Anterior cingulate cortex (tissue), 58 donors: ENCODE results near the gene ARSA.
"Not testable (repeated sequence)": the region's sequence is repeated elsewhere in the genome, so short reads cannot be mapped to it uniquely, and the experiment has no call there.

Experiments used
- DNase-seq, 58 donors: peaks; one replicate each; lab custom pipeline; 2025; lab: John Stamatoyannopoulos, UW

Gene ARSA

GRCh38 chr22:50627642-50628542, at the start of gene ARSA:
Gene ARSA (minus strand): TSS chr22:50628152. CDS start chr22:50627779, 373 bp downstream.
- peak in 54 of 58 donors; percentile 44 to 89 (median 77) for DNase-seq

- DNase-seq = no peak
These were observed 48.9 kb upstream of the ARSA start for GRCh38 chr22:50676661-50677492.

- no peak for DNase-seq
These were observed 48.3 kb upstream of the ARSA start for GRCh38 chr22:50676180-50676636.

GRCh38 chr22:50675553-50676179, 47.7 kb upstream of the ARSA start:
- DNase-seq = no peak

GRCh38 chr22:50674606-50675552, 46.9 kb upstream of the ARSA start:
- DNase-seq = no peak

GRCh38 chr22:50674130-50674500, 46.2 kb upstream of the ARSA start:
- no peak for DNase-seq

- peak in 5 of 58 donors; percentile 29 to 54 (median 40) for DNase-seq
These were observed 45.5 kb upstream of the ARSA start for GRCh38 chr22:50673231-50674129.

GRCh38 chr22:50672471-50673230, 44.7 kb upstream of the ARSA start, which contains the start of gene SHANK3:
Gene SHANK3 (plus strand): TSS chr22:50672823.
- no peak for DNase-seq

DNA sequence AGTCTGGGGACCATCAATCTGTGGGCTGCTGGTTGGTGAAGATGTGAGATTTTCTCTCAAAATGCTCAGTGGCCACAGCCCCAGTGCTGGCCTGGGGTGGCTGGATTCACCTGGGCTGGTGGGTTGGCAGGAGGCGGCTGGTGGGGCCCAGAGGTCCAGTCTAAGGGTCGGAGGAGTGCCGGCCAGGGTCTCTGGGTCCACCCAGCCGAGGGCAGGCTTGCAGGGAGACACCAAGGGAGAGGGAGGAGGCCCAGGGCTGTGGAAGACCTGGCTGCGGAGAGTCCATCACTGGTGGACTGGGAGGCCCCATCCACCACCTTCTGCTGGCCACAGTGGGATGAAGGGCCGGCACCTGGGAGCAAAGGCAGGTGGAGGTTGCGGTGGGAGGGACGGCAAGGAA, 44.1 kb upstream of the ARSA start:
- no peak for DNase-seq

DNA sequence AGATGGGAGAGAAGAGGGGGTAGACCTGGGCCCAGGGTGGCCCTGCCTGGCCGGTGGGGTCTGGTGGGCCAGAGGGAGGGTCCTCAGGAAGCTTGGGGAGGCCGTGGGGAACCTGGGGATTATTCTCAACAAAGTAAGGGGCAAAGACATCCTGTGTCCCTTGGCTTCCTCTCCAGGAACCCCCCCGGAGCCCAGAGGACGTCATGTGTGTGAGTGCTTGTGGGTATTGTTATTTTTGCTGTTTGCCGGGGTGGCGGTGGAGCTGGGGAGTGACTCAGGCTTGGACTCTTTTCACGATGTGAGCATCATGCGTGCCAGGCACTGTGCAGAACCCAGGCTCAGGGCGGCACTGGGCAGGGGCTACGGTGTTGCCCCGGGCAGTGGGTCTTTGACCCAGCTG, 43.7 kb upstream of the ARSA start:
- peak in 4 of 58 donors; percentile 9 to 47 (median 36) for DNase-seq

GRCh38 chr22:50670914-50671538, 43.1 kb upstream of the ARSA start:
- no peak for DNase-seq

DNA sequence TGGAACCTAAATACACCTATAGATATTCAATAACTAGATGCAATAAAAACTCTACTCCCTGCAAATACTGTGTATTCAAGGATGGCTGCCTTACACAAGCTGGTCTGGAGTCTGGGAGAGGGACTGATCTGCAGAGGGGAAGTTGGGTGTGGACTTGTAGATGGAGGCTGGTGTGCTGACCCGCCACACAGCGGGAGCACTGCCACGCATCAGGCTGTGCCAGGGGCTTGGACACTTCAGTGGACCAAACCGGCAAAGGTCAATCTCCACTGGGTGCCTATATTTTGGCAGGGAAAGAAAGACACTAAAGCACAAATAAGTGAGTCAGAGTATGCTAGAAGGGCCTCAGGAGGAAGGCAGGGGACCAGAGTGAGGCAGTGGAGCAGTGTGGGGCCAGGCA, 42.6 kb upstream of the ARSA start:
- no peak for DNase-seq

DNA sequence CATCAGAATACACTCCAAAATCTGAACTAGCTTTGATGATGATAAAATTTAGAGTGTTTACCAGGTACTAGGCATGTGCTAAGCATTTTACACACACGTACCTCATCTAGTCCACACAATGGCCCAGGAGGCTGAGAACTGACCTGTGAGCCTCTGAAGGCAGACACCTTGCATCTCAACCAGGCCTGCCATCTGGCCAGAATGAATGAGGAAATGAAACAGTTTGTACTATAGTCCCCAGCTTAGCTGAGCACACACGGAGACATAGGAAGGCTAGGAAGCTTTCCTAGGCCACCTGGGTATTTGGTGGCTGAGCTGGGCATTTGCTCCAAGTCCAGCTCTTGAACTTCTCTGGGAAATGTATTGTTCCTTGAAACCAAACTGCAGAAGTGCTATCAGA, 37.8 kb upstream of the ARSA start:
- no peak for DNase-seq

GRCh38 chr22:50665212-50665611, 37.3 kb upstream of the ARSA start:
- no peak for DNase-seq

DNA sequence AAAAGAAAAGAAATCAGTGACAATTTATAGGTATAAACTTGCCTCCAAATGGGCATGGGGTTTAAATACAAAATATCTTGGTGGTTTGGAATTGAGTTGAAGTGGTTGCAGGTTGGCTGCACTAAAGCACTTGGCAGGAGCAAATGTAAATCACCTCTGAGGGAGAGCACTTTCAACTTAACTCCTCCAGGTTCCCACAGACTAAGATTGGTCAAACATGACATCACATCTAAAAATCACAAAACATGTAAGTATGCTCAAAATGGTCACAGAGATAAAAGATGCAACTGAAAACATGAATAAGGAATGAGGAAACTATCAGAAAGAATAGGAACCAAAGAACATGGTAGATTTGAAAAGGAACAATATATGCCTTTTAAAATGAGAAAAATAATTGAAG, 32.4 kb upstream of the ARSA start:
- DNase-seq = no peak

DNA sequence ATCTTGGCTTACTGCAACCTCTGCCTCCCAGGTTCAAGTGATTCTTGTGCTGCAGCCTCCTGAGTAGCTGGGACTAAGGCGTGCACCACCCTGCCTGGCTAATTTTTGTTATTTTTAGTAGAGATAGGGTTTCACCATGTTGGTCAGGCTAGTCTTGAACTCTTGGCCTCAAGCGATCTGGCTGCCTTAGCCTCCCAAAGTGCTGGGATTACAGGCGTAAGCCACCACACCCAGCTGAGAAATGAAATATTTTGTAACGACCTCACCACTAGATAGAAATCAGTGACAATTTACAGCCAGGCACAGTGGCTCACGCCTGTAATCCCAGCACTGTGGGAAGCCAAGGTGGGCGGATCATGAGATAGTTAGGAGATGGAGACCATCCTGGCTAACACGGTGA, 31.8 kb upstream of the ARSA start:
- not testable (repeated sequence) for DNase-seq

- DNase-seq = no peak
These were observed 30.0 kb upstream of the ARSA start for GRCh38 chr22:50657925-50658324.
